Activated CD4-positive, alpha-beta T cell treated with anti-CD3 and anti-CD28 coated beads, Interleukin-10, Interleukin-2, amounts not matched to agents 100 ng/mL and 50 ng/mL, durations not matched to agents 16 hours and 8 hours (primary cell): ENCODE data around the gene NUP214.
"Not testable (repeated sequence)": the region's sequence is repeated elsewhere in the genome, so short reads cannot be mapped to it uniquely, and the experiment has no call there.

ENCODE experiments used
- DNase-seq: peaks from one replicate; pipeline ENCODE4 v3.0.0-alpha.2; 2020

Gene NUP214

GRCh38 chr9:131201856-131202255 is 76.5 kb downstream of the NUP214 start:
- no peak for DNase-seq

- DNase-seq, result peak; percentile 17
Observed at GRCh38 chr9:131203431-131204218, 78.2 kb downstream of the NUP214 start.

- DNase-seq, result no peak
Observed at GRCh38 chr9:131204285-131204684, 78.9 kb downstream of the NUP214 start.

GRCh38 chr9:131206495-131206894 is 81.1 kb downstream of the NUP214 start:
- DNase-seq, result no peak

- DNase-seq, result not testable (repeated sequence)
Observed at GRCh38 chr9:131211920-131212319, 86.5 kb downstream of the NUP214 start.

GRCh38 chr9:131214286-131214856 is 89.0 kb downstream of the NUP214 start:
- DNase-seq, result no peak

- no peak for DNase-seq
Observed at GRCh38 chr9:131214876-131215275, 89.5 kb downstream of the NUP214 start.

- no peak for DNase-seq
Observed at GRCh38 chr9:131216806-131217205, 91.4 kb downstream of the NUP214 start.

- DNase-seq, result no peak
Observed at GRCh38 chr9:131217331-131218031, 92.1 kb downstream of the NUP214 start.

GRCh38 chr9:131218370-131218769 is 93.0 kb downstream of the NUP214 start:
- DNase-seq, result no peak

- no peak for DNase-seq
Observed at GRCh38 chr9:131220485-131220884, 95.1 kb downstream of the NUP214 start.

GRCh38 chr9:131222460-131222859 is 97.1 kb downstream of the NUP214 start:
- no peak for DNase-seq

- DNase-seq, result no peak
Observed at GRCh38 chr9:131226226-131226625, 100.8 kb downstream of the NUP214 start.

GRCh38 chr9:131227112-131227958 is 101.9 kb downstream of the NUP214 start:
- DNase-seq, result no peak

- no peak for DNase-seq
Observed at GRCh38 chr9:131227959-131228460, 102.6 kb downstream of the NUP214 start.

GRCh38 chr9:131228988-131229387 is 103.6 kb downstream of the NUP214 start:
- DNase-seq, result no peak

- DNase-seq, result peak; percentile 35
Observed at GRCh38 chr9:131233556-131233955, 108.2 kb downstream of the NUP214 start.

- DNase-seq, result no peak
Observed at GRCh38 chr9:131233995-131234394, 108.6 kb downstream of the NUP214 start.

GRCh38 chr9:131234799-131235479 is 109.6 kb downstream of the NUP214 start:
- no peak for DNase-seq

GRCh38 chr9:131235480-131235851 is 110.1 kb downstream of the NUP214 start:
- DNase-seq, result no peak

- DNase-seq, result no peak
Observed at GRCh38 chr9:131236161-131236560, 110.8 kb downstream of the NUP214 start.

GRCh38 chr9:131236761-131237160 is 111.4 kb downstream of the NUP214 start:
- DNase-seq, result no peak
